Left ventricle myocardium inferior (tissue), 1 donor: ENCODE results near the gene ETNK1. TPM values are rescaled to one million over a fixed set of nuclear protein-coding genes. Genes with fewer than 3 reads are reported as not detected.
"Not testable (repeated sequence)": the region's sequence is repeated elsewhere in the genome, so short reads cannot be mapped to it uniquely, and the experiment has no call there.

Experiments
- DNase-seq: peaks from one replicate; pipeline ENCODE4 v3.0.0-alpha.2; 2020
- H3K27ac ChIP-seq: fragments of 200-600 bp; replicated peaks from 2 replicates; pipeline ENCODE4 v1.8.0; 2021
- H3K27me3 ChIP-seq: fragments of 200-600 bp; 2 replicates; pipeline ENCODE4 v1.8.0; 2021; ENCODE audit warnings: low read depth
- H3K36me3 ChIP-seq: fragments of 200-600 bp; 2 replicates; pipeline ENCODE4 v1.8.0; 2021
- H3K4me1 ChIP-seq: fragments of 200-600 bp; 2 replicates; pipeline ENCODE4 v1.8.0; 2021
- H3K4me3 ChIP-seq: fragments of 200-600 bp; 2 replicates; pipeline ENCODE4 v1.8.0; 2021; ENCODE audit warnings: mild to moderate bottlenecking, moderate library complexity
- H3K9me3 ChIP-seq: fragments of 200-600 bp; replicated peaks from 2 replicates; pipeline ENCODE4 v1.8.0; 2021
- CTCF ChIP-seq: fragments of 200-600 bp; IDR thresholded peaks from 2 replicates; pipeline ENCODE4 v1.8.0; 2021; ENCODE audit warnings: antibody characterized with exemption, mild to moderate bottlenecking, borderline replicate concordance
- intact Hi-C: fragments of 100-400 bp; cut with micrococcal nuclease; formaldehyde crosslinking; loops from one replicate; pipeline ENCODE4 v1.11.0; 2022
- total RNA-seq: library from RNA; stranded (reverse); fragmentation: NEBNext Ultra II Directional; extraction: Animal tissue kit (Norgen Biotek cat#: 25700); gene quantifications from one replicate; pipeline ENCODE4 v1.2.1, GENCODE V29; 2021
- donor health status: DM: no; HTN: yes; CAD: no; lungs with severe emphysema.

The ETNK1 gene
- total RNA-seq, 1 donor from 2014 or later = 13.9 TPM

- intact Hi-C loops = no loop called here
- Histone ChIP-seq H3K4me1 (no peaks in the 10 kb centered on the region), H3K27me3 (no peaks in the 10 kb centered on the region), H3K9me3 (no peaks in the 10 kb centered on the region), H3K36me3 (no peaks in the 10 kb centered on the region), H3K27ac (no peak overlapping the region), H3K4me3 (no peak overlapping the region)
- DNase-seq = no peak
- TF ChIP-seq CTCF = no peak
These were observed 36.2 kb upstream of the ETNK1 start for GRCh38 chr12:22588817-22589216.

GRCh38 chr12:22593864-22594263 lies 31.1 kb upstream of the ETNK1 start:
- no peak for TF ChIP-seq CTCF
- Histone ChIP-seq H3K4me3 (no peak overlapping the region), H3K36me3 (no peaks in the 10 kb centered on the region), H3K4me1 (no peaks in the 10 kb centered on the region), H3K9me3 (no peaks in the 10 kb centered on the region), H3K27me3 (no peaks in the 10 kb centered on the region), H3K27ac (no peak overlapping the region)
- intact Hi-C loops = no loop called here
- no peak for DNase-seq

GRCh38 chr12:22597539-22597938 lies 27.4 kb upstream of the ETNK1 start:
- H3K27me3 ChIP-seq, intact Hi-C loops, H3K9me3 ChIP-seq, H3K4me1 ChIP-seq, H3K27ac ChIP-seq, DNase-seq, H3K4me3 ChIP-seq, H3K36me3 ChIP-seq: not testable (repeated sequence)

- Histone ChIP-seq H3K9me3 (peaks cover under 1% of the 10 kb centered on the region), H3K27ac (no peak overlapping the region), H3K4me3 (no peak overlapping the region), H3K4me1 (no peaks in the 10 kb centered on the region), H3K36me3 (no peaks in the 10 kb centered on the region), H3K27me3 (no peaks in the 10 kb centered on the region)
- TF ChIP-seq CTCF = no peak
- intact Hi-C loops = no loop called here
- DNase-seq = no peak
These were observed 26.7 kb upstream of the ETNK1 start for GRCh38 chr12:22598141-22598762.

GRCh38 chr12:22598763-22599161 lies 26.2 kb upstream of the ETNK1 start:
- no peaks in the 10 kb centered on the region for H3K27me3 ChIP-seq
- TF ChIP-seq CTCF = no peak
- intact Hi-C loops = no loop called here
- H3K4me3 ChIP-seq = no peak overlapping the region
- no peaks in the 10 kb centered on the region for H3K4me1 ChIP-seq
- H3K27ac ChIP-seq = no peak overlapping the region
- no peak for DNase-seq
- H3K36me3 ChIP-seq = no peaks in the 10 kb centered on the region
- H3K9me3 ChIP-seq = peaks cover 6% of the 10 kb centered on the region

- Histone ChIP-seq H3K36me3 (no peaks in the 10 kb centered on the region), H3K9me3 (peaks cover 20% of the 10 kb centered on the region), H3K4me1 (no peaks in the 10 kb centered on the region), H3K27me3 (no peaks in the 10 kb centered on the region), H3K4me3 (no peak overlapping the region), H3K27ac (no peak overlapping the region)
- TF ChIP-seq CTCF = no peak
- intact Hi-C loops = no loop called here
- DNase-seq = no peak
These were observed 24.8 kb upstream of the ETNK1 start for GRCh38 chr12:22600181-22600580.
